Calu3 (cell line): ENCODE results near the gene OTX2. TPM values are rescaled to one million over a fixed set of nuclear protein-coding genes. Genes with fewer than 3 reads are reported as not detected.

Experiments used
- BruUV-seq: library from RNA; stranded (reverse); fragments of 400-500 nt; replicated peaks from 2 replicates; lab custom pipeline; 2021; lab: Mats Ljungman, UMichigan
- CTCF ChIA-PET: fragments of 300-600 bp; sonication (Branson Sonifier 250); formaldehyde crosslinking; loops from one replicate; lab custom pipeline; 2022; ENCODE audit warnings: antibody characterized with exemption; lab: Charles Lee
- DNase-seq: peaks from one replicate; pipeline ENCODE4 v3.0.0; 2022
- H3K27ac Mint-ChIP-seq: one replicate; pipeline ENCODE4 v1.8.0; 2022; ENCODE audit warnings: mixed read lengths; ENCODE audit not compliant: unreplicated experiment
- H3K27me3 Mint-ChIP-seq: one replicate; pipeline ENCODE4 v1.8.0; 2022; ENCODE audit warnings: mixed read lengths; ENCODE audit not compliant: unreplicated experiment
- H3K36me3 Mint-ChIP-seq: one replicate; pipeline ENCODE4 v1.8.0; 2022; ENCODE audit warnings: mild to moderate bottlenecking, moderate library complexity, mixed read lengths; ENCODE audit not compliant: insufficient read depth, unreplicated experiment
- H3K4me1 Mint-ChIP-seq: one replicate; pipeline ENCODE4 v1.8.0; 2022; ENCODE audit warnings: mild to moderate bottlenecking, low read depth, mixed read lengths; ENCODE audit not compliant: unreplicated experiment
- H3K4me3 Mint-ChIP-seq: one replicate; pipeline ENCODE4 v1.8.0; 2022; ENCODE audit warnings: mild to moderate bottlenecking, low read depth, moderate library complexity, mixed read lengths; ENCODE audit not compliant: unreplicated experiment
- H3K9me3 Mint-ChIP-seq: one replicate; pipeline ENCODE4 v1.8.0; 2022; ENCODE audit warnings: low read depth, mixed read lengths; ENCODE audit not compliant: unreplicated experiment
- intact Hi-C: fragments of 100-400 bp; cut with micrococcal nuclease; formaldehyde crosslinking; loops from one replicate; pipeline ENCODE4 v1.10.0; 2022; ENCODE audit not compliant: unreplicated experiment
- total RNA-seq: library from RNA; stranded (reverse); gene quantifications from 2 replicates; pipeline ENCODE4 v1.2.3, GENCODE V29; 2022
- TF ChIP-seq, protein P1 (sequence below): fragments of 200-600 bp; IDR thresholded peaks from one replicate; pipeline ENCODE4 v1.8.0; 2022; ENCODE audit warnings: antibody characterized with exemption; ENCODE audit not compliant: unreplicated experiment

OTX2 gene
- total RNA-seq, 1 experiment from 2014 or later, result not detected

DNA sequence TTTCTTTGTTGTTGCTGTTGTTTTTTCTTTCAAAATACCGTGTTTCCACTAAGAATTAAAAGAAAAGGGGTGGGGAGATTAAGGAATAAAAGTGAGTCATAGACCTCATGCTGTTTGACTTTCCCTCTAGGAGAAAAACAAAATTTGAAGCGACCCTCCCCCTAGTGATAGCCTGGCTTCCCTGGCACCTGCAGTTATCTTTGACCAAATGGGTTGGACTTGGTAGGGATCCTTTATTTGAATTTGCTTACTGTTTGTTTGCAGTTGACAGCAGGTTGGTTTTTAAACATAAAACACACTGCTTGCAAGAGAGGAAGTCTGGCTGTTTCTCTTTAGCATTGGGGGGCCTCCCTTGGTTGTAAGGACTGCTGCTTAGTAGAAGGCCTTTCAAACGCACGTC is 14.0 kb downstream of the OTX2 start:
- H3K27me3 Mint-ChIP-seq, result peaks cover 39% of the 10 kb centered on the region
- no peak for DNase-seq
- no peaks in the 10 kb centered on the region for H3K36me3 Mint-ChIP-seq
- no peaks in the 10 kb centered on the region for H3K4me1 Mint-ChIP-seq
- TF ChIP-seq, protein P1, sequence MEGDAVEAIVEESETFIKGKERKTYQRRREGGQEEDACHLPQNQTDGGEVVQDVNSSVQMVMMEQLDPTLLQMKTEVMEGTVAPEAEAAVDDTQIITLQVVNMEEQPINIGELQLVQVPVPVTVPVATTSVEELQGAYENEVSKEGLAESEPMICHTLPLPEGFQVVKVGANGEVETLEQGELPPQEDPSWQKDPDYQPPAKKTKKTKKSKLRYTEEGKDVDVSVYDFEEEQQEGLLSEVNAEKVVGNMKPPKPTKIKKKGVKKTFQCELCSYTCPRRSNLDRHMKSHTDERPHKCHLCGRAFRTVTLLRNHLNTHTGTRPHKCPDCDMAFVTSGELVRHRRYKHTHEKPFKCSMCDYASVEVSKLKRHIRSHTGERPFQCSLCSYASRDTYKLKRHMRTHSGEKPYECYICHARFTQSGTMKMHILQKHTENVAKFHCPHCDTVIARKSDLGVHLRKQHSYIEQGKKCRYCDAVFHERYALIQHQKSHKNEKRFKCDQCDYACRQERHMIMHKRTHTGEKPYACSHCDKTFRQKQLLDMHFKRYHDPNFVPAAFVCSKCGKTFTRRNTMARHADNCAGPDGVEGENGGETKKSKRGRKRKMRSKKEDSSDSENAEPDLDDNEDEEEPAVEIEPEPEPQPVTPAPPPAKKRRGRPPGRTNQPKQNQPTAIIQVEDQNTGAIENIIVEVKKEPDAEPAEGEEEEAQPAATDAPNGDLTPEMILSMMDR, result no peak
- intact Hi-C loops, result no loop called here
- no peak overlapping the region for H3K4me3 Mint-ChIP-seq
- no peaks in the 10 kb centered on the region for H3K9me3 Mint-ChIP-seq
- CTCF ChIA-PET, result no interaction called here
- no peak overlapping the region for H3K27ac Mint-ChIP-seq
- BruUV-seq, result no TSS peak

DNA sequence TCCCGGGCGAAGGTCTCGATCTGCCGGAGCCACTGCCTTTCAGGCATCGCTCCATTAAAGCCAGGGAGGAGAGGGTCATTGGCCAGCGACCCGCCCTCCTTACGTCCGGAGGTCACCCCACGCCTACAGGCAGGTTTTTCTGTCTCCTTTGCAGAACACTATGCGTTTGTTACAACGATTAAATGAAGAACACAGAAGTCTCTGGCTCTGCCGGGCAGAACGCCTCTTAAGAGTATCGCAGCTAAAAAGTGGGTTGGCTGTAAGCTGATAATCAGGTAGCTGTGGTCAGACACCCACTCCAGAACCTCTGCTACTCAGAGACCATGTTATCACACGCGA is 15.0 kb downstream of the OTX2 start:
- Mint-ChIP-seq H3K27me3 (peaks cover 39% of the 10 kb centered on the region), H3K36me3 (no peaks in the 10 kb centered on the region), H3K4me1 (no peaks in the 10 kb centered on the region), H3K9me3 (no peaks in the 10 kb centered on the region), H3K27ac (no peak overlapping the region), H3K4me3 (no peak overlapping the region)
- TF ChIP-seq, protein P1, result no peak
- no TSS peak for BruUV-seq
- intact Hi-C loops, result no loop called here
- DNase-seq, result no peak
- CTCF ChIA-PET, result no interaction called here

DNA sequence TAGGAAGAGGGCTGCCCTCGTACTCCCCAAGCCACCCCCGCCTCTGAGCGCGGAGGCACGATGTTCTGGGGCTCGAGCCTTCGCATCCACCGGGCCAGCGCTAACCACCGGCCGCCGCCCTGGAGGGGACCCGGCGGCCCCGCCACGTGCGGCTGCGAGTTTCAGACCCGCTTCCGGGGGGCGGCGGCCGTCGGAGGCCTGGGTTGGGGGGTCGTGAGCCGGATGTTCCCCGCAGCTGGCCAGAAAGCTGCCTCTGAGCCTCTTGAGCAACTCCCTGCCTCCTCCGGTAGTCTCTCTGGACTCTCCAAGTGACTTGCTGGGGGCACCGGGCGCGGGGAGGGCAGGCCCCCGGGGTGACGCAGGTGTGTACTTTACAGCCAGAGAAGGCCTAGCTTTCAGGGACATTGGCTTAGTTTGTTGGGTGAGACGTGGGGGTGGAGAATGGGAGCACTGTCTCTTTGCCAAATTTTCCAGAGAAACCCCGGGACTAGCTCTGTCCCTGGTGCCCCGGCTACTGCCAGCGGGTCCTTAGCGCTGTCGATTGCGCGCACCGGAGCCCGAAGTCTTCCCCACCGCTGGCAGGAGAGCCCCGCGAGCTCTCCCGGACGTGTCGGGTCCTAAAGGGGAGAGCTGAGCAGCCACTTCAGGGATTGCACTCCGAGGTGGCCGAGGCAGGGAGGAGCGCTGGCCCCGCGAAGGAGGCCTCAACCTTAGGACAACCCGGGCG is 15.6 kb downstream of the OTX2 start:
- Mint-ChIP-seq H3K4me1 (no peaks in the 10 kb centered on the region), H3K27me3 (peaks cover 39% of the 10 kb centered on the region), H3K36me3 (no peaks in the 10 kb centered on the region), H3K4me3 (no peak overlapping the region), H3K9me3 (no peaks in the 10 kb centered on the region), H3K27ac (no peak overlapping the region)
- CTCF ChIA-PET, result no interaction called here
- intact Hi-C loops, result no loop called here
- BruUV-seq, result no TSS peak
- TF ChIP-seq, protein P1, result no peak
- DNase-seq, result no peak

DNA sequence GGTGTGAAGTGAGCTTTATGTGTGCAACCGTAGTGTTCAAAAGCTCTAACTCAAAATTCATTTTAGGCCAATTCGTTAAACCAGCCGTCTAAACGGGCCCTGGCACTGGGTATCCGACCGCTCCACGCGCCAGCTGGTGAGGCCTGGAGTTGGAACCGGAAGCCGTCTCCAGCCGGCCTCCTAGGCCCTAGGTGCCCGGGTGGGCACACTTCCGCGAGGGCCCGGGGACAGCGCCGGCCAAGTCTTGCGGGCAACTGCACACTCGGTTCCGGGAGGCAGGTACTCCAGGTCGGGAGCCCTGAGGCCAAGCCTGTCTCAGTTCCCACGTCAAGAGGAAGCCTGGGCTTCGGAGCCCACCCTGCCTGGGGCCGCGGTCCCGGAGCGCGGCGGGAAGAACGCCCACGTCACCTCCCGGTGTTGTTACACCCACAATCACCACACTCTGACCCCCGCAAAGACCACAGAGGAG is 16.2 kb downstream of the OTX2 start:
- intact Hi-C loops, result no loop called here
- no peaks in the 10 kb centered on the region for H3K36me3 Mint-ChIP-seq
- peaks cover 36% of the 10 kb centered on the region for H3K27me3 Mint-ChIP-seq
- no peak overlapping the region for H3K27ac Mint-ChIP-seq
- H3K4me1 Mint-ChIP-seq, result no peaks in the 10 kb centered on the region
- H3K9me3 Mint-ChIP-seq, result no peaks in the 10 kb centered on the region
- CTCF ChIA-PET, result no interaction called here
- BruUV-seq, result no TSS peak
- DNase-seq, result no peak
- TF ChIP-seq, protein P1, result no peak
- no peak overlapping the region for H3K4me3 Mint-ChIP-seq
